ENCODE measurements around the gene TRIM2.

DNA sequence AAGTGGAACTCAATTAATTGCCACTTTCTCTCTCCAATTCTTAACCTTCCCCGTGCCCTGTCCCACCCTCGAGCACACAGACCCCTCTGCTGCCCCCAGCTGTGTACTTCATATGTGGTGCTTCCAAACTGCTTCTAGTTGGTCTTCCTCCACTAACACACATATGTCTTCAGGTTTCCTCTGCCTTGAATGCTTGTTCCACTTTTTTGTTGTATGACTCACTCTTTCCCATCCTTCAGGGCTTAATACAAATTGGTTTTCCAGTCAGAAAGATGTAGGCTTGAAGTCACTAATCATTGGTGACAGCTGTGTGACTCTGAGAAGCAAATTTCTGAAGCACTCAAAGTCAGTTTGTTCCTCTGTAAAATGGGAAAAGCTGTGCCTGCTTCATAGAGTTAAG, 30.6 kb downstream of the TRIM2 start:
- TF ChIP-seq, protein P1, sequence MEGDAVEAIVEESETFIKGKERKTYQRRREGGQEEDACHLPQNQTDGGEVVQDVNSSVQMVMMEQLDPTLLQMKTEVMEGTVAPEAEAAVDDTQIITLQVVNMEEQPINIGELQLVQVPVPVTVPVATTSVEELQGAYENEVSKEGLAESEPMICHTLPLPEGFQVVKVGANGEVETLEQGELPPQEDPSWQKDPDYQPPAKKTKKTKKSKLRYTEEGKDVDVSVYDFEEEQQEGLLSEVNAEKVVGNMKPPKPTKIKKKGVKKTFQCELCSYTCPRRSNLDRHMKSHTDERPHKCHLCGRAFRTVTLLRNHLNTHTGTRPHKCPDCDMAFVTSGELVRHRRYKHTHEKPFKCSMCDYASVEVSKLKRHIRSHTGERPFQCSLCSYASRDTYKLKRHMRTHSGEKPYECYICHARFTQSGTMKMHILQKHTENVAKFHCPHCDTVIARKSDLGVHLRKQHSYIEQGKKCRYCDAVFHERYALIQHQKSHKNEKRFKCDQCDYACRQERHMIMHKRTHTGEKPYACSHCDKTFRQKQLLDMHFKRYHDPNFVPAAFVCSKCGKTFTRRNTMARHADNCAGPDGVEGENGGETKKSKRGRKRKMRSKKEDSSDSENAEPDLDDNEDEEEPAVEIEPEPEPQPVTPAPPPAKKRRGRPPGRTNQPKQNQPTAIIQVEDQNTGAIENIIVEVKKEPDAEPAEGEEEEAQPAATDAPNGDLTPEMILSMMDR (conservative IDR thresholded peaks at IDR 0.05; ENCODE audit: low read depth, low read length) = no peak
- TF ChIP-seq EZH2 (IDR thresholded peaks at IDR 0.05; ENCODE audit: low read length, unreplicated experiment) = no peak

Data from PC-3 (cell line).